Activated T-cell treated with anti-CD3 and anti-CD28 coated beads for 48 hours (primary cell): ENCODE data around the gene OR4M2.
"Not testable (repeated sequence)": the region's sequence is repeated elsewhere in the genome, so short reads cannot be mapped to it uniquely, and the experiment has no call there.

ENCODE experiments used
- DNase-seq: peaks from one replicate; pipeline ENCODE4 v3.0.0-alpha.2; 2020; ENCODE audit warnings: low read depth

Gene OR4M2, protein sequence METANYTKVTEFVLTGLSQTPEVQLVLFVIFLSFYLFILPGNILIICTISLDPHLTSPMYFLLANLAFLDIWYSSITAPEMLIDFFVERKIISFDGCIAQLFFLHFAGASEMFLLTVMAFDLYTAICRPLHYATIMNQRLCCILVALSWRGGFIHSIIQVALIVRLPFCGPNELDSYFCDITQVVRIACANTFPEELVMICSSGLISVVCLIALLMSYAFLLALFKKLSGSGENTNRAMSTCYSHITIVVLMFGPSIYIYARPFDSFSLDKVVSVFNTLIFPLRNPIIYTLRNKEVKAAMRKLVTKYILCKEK

DNA sequence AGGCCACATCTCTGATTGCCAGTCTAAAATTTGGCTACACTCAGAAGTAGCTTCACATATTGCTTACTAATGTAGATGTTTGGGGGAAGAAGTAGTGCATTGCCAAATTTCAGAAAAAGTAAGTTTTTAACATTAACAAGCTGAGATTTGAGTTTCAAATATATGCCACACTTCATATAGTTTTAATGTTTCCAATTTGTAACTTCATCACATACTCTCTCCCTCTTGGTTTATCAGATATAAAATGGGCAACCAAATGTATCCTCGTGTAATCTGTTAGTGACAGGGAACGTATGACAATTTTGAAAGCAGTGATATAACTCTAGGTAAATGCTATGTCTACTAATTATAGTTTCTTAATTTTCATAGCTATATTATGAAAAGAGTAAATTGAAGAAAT lies at the start of gene OR4M2:
Gene OR4M2 (plus strand): TSS at position 301 of the 400 bp plus-strand sequence. CDS start 98 bp downstream, at position 399.
- DNase-seq, result not testable (repeated sequence)

- DNase-seq, result not testable (repeated sequence)
These were observed 11.1 kb upstream of the OR4M2 start for GRCh38 chr15:22069267-22069666.

- DNase-seq, result not testable (repeated sequence)
These were observed 1.1 kb downstream of the OR4M2 start for GRCh38 chr15:22081386-22081785.

GRCh38 chr15:22098616-22099253 lies 18.4 kb downstream of the OR4M2 start:
- DNase-seq, result not testable (repeated sequence)

DNA sequence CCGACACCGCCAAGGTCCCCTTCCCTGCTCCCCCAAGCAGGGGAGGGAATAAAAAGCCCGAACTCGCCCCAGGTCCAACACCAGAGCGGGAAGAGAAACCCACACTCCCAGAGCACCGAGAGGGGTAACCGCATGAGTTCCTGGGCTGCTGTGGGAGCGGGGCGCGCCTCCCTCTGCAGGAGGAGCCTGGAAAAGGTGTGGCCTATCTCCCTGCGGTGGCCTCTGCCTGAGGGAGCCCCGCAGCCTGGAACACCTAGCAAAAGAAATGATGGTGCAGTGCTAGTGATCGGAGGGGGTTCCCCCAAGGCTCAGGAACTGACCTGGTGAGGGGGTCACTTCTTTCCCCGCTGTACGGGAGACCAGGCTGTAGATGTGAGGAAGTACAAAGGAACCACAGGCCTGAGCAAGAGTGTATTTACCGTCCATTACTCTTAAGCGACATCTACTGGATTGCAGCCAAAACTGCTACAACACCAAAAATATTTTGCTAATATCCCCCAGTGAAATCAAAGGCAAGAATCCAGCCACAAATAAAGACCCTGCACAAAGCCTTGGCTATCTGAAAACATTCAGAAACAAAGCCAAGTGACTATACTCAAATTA lies 19.1 kb downstream of the OR4M2 start:
- DNase-seq, result not testable (repeated sequence)

DNA sequence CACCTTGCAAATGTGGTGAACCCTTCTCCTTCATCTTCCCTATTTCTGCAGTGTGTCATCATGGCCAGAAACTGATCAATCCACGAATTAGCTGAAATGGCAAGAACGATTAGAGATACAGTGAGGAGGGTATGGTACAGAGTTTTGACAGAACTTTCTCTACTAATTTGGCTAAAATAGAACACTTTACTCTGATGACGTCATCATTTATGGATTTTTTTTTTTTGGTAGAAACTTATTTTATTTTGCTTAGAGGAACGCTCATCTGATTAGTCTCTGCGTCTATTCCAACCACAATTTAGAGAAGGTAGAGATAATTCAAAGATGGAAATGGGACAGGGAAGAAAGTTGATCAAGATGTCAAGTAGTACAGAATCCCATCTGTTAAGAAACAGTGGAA lies 41.7 kb downstream of the OR4M2 start:
- DNase-seq, result not testable (repeated sequence)
